SW480 (cell line): Measurements from ENCODE around the gene TAOK1.
"Not testable (repeated sequence)": the region's sequence is repeated elsewhere in the genome, so short reads cannot be mapped to it uniquely, and the experiment has no call there.

Source experiments
- DNase-seq: peaks from one replicate; pipeline ENCODE4 v3.0.0-alpha.2; 2016; ENCODE audit warnings: low spot score

TAOK1 gene

DNA sequence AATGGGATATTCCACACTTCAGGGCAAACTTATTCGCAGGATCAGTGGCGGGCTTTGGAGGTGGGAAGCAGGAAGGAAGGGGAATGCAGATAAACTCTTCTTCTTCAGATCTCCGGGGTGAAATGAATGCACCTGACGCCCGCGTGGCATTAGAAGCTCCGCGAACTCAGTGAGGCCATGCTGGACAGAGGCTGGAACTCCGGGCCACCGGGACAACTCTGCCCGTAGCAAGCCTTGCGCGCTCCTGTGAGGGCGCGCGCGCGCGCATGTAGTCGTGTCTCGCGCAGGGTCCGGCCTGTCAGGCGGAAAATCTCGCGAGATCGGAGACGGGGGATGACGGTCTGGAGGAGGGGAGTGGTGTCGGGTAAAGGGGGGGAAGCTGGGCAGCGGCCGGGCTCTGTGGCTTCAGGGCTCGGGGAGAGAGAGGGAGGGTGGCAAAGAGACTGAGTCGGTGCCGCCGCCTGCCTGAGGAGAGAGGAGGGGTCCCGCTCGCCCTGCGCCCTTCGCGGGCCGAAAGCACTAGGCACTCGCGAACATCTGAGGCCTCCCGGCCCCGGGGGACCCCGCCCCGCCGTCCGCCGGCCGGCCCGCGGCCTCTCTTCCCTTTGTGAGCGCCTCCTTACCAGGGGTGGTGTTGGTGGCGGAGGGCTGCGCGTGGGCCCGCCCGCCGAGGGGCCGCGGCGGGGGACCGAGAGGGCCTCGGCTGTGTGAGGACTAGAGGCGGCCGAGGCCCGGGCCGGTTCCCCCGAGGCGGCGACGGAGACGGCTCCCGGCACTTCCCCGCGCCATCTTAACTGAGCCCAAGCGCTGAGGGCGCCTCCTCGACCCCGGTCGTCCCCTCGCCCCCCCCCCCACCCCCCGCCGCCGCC, at the start of gene TAOK1:
Gene TAOK1, plus strand, starts transcription at position 382 of the 869 bp plus-strand sequence. CDS start 61,186 bp downstream, outside the sequence.
- peak; percentile 96 for DNase-seq

DNA sequence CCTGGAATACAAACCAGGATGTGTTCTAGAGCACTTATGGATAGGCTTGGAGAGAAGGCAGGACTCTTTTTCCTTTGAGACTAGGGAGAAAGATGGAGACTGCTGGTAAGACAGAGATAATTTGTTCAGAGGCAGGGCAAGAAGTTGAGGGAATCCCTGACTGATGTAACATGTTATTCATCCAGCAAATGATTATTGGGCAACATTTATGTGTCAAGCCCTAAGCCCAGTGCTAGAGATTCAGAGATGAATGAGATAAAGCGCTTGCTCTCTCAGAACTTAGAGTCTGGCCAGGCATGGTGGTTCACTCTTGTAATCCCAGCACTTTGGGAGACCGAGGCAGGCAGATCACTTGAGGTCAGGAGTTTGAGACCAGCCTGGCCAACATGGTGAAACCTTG, 48.4 kb upstream of the TAOK1 start:
- no peak for DNase-seq

DNA sequence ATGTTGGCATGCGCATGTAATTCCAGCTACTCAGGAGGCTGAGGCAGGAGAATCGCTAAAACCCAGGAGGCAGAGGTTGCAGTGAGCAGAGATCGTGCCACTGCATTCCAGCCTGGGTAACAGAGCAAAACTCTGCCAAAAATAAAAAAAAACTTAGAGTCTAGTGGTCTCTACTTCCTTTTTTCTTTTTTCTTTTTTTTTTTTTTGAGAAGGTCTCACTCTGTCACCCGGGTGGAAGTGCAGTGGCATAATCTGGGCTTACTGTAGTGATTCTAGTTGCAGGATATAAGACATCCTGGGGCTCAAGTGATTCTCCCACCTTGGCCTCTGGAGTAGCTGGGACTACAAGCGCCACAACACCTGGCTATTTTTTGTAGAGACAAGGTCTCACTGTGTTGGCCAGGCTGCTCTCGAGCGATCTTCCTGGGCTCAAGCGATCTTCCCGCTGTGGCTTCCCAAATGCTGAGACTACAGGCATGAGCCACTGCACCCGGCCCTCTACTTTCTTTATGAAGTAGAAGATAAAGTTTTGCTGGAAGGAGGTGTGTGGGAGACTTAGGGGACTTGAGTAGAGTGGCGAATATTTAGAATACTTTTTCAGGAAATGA, 47.9 kb upstream of the TAOK1 start:
- DNase-seq, result no peak

DNA sequence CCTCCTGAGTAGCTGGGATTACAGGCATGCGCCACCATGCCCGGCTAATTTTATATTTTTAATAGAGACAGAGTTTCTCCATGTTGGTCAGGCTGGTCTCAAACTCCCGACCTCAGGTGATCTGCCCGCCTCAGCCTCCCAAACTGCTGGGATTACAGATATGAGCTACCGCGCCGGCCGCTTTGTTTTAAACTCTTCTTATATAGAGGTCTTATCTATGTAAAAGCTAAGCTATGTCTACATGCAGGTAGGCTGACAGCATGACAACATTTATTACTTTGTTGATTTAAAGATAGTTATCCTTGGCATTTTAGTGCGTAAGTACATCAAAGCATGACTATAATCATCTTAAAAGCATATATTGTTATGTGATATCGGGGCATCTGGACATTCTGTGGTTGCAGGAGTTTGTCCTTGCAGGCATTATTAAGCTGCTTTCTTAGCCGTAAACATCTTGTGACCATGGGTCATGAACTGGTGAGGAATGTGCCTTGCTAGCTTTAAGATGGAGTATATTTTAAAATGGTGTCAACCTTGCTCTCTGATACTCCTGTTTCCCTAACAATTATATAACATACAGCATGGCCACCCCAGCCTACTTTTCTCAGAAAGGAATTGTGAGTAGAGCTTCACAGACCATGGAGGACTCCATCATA, 45.8 kb upstream of the TAOK1 start:
- DNase-seq, result peak; percentile 58

DNA sequence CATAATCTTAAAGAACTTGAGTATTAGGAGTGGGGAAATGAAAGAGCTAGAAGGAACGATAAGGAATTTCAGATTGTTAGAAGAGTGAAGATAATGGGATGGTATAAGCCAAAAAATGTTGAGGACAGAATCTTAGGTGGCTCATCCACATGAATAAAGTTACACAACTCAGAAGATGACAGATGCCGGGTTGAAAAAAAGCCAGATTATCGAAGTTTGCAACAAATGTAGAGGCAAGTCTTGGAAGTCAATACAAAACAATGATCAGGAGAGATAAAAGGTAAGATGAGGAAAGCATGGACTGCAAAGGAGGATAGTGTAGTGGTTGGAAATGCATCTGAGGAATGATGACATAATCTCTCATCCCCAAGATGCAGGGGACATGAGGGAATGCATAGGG, 45.1 kb upstream of the TAOK1 start:
- no peak for DNase-seq

DNA sequence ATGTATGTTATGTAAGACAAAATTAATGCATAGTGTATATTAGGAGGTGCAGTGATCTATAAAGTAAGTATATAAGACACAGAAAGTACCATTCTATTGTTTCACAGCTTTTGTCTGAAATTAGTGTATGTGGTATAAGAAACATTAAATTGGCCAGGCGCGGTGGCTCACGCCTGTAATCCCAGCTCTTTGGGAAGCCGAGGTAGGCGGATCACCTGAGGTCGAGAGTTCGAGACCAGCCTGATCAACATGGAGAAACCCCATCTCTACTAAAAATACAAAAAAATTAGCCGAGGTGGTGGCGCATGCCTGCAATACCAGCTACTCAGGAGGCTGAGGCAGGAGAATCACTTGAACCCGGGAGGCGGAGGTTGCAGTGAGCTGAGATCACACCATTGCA, 44.7 kb upstream of the TAOK1 start:
- not testable (repeated sequence) for DNase-seq

DNA sequence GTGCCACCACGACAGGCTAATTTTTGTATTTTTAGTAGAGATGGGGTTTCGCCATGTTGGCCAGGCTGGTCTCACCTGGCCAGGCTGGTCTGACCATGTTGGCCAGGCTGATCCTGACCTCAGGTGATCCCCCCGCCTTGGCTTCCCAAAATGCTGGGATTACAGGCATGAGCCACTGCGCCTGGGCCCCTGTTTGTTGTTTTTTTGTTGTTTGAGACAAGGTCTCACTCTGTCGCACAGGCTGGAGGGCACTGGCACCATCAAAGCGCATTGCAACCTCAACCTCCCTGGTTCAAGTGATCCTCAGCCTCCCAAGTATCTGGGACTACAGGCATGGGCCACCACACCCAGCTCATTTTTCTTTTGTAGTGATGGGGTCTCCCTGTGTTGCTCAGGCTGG, 43.7 kb upstream of the TAOK1 start:
- DNase-seq, result no peak

DNA sequence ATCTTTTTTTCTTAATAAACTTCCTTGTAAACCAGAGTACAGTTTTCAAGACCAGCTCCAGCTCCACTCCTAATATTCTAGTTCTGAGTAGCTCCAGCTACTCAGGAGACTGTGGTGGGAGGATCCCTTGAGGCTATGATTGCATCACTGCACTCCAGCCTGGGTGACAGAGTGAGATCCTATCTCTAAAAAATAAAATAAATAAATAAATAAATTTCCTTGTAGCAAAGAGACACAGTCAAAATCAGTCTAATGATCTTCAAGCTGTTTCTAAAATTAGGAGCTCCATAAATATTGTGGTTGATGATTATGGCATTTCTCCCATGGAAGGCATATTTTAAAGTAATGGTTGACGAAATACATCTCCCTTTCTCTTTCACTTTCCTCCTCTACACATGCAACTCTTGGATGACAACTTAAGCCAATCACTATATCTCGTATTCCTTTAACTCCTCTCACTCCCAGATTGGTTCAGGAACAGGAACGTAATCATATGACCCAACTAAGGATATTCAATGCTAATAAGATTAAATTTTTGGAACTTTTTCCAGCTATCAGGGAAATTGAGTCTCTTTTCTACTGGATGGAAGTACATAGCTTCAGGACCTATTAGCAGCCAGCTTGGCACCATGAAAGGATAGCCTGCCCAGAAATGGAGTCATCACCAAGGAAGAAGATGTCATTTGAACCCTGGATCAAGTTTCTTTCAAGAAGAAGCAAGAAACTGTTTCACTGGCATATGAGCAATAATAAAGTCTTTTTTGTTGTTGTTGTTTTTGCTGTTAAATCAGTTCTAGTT, 42.1 kb upstream of the TAOK1 start:
- DNase-seq, result no peak

DNA sequence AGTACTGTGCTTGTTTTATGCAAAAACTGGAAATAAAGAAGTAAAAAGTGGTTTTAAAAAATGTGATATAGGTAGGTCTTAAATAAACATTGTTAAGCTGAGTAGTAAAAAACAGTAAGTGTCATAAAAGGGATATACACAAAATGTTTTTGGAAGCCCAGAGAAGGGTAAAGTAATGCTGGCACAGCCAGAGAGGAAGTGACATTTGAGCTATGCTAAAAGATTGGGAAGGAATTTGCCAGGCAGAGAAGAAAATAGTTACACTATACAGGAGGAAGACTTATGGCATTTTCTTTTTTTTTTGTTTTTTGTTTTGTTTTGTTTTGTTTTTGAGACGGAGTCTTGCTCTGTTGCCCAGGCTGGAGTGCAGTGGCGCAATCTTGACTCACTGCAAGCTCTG, 40.8 kb upstream of the TAOK1 start:
- no peak for DNase-seq

DNA sequence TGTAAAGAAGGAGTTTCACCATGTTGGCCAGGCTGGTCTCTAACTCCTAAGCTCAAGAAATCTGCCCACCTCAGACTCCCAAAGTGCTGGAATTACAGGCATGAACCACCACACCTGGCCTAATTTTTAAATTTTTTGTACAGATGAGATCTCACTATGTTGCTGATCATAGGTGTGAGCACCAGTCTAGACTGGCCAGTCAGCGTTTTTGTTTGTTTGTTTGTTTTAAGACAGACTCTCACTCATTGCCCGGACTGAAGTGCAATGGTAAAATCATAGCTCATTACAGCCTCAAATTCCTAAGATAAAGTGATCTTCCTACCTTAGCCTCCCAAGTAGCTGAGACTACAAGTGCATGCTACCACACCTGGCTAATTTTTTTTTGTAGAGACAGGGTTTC, 38.0 kb upstream of the TAOK1 start:
- no peak for DNase-seq

DNA sequence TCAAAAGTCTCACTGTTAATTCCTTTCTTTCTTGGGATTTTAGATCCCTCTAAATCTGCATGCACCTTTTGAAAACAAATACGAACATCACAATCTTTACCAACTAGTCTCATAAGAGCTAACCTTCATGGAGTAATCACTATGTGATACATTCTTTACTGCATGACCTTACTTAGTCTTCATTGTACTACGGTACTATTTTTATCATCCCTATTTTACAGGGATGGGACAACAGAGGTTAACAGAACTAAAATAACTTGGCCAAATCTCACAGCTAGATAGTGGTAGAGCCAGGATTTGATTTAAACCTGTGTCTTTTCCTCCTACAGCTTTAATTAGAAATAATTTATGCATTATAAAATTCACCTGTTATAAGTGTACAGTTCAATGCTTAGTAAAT, 32.9 kb upstream of the TAOK1 start:
- DNase-seq, result no peak

DNA sequence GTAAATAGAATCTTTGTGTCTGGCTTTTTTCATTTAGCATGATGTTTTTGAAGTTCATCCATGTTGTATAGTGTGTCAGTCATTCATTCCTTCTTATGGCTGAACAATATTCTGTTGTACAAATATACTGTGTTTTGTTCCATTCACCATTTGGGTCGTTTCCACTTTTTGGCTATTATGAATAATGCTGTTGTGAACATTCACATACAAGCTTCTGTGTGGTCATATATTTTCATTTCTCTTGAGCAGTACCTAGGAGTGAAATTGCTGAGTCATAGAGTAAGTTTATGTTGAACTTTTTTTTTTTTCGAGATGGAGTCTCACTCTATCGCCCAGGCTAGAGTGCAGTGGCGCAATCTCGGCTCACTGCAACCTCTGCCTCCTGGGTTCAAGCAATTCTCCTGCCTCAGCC, 32.3 kb upstream of the TAOK1 start:
- DNase-seq, result no peak

DNA sequence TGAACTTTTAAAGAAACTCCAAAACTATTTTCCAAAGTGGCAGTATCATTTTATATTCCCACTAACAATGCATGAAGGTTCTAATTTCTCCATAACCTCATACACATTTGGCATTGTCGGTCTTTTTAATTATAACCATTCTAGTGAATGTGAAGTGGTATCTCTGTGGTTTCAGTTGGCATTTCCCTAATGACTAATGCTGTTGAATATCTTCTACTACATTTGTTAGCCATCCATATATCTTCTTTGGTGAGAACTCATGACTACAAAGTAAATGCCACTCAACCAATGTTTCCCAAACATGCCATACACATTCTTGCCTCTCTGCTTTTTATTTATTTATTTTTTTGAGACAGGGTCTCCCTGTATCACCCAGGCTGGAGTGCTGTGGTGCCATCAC, 31.7 kb upstream of the TAOK1 start:
- DNase-seq, result no peak

DNA sequence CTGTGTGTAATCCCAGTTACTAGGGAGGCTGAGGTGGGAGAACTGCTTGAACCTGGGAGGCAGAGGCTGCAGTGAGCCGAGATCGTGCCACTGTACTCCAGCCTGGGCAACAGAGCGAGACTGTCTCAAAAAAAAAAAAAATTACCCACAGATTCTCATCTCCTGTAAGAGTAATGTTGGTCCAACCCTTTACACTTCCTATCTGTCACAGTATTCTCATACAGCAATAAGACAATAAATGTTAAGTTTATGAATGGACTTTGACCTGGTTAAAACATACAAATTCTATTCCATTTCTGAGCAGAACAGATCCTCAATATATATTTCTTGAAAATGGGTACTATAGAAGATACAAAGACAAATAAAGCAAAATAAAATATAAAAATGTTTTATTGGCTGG, 30.4 kb upstream of the TAOK1 start:
- DNase-seq, result no peak

DNA sequence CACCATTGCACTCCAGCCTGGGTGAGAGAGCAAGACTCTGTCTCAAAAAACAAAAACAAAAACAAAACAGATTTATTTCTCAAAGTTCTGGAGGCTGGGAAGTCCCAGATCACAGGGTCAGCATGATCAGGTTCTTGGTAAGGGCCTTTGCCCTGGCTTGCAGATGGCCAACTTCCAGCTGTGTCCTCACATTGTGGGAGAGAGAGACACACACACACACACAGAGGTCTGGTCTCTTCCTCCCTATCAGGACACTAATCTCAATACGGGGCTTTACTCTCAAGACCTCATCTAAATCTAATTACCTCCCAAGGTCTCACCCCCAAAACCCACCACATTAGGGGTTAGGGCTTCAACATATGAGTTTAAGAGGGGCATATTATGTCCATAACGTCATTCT, 26.4 kb upstream of the TAOK1 start:
- DNase-seq, result no peak

DNA sequence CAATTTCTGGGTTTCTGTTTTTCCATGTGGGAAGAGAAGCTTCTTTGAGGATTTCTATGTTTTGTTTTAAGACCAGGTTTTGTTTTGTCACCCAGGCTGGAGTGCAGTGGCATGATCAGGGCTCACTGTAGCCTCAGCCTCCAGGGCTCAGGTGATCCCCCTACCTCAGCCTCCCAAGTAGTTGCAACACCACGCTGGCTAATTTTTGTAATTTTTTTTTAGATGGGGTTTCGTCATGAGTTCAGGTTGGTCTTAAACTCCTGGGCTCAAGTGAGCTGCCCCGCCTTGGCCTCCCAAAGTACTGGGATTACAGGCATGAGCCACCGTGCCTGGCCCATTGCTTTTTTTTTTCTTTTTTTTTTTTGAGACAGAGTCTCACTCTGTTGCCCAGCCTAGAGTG, 25.5 kb upstream of the TAOK1 start:
- no peak for DNase-seq

DNA sequence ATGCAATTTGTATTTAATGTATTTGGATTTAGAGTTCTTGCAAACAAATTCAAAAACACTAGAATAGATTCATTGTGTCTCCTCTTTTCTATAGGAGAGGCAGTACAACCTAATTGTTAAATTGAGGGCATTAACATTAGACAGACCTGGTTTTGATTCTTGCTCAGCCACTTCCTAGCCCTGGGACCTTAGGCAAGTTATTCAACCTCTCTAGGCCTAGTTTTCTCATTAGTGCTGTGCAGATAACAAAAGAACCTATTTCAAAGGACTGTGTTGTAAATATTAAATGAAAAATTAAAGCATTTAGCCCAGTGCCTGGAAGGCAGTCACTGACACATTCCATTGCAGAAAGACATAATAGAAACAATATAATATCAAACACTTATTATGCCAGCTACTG, 22.0 kb upstream of the TAOK1 start:
- DNase-seq, result no peak

DNA sequence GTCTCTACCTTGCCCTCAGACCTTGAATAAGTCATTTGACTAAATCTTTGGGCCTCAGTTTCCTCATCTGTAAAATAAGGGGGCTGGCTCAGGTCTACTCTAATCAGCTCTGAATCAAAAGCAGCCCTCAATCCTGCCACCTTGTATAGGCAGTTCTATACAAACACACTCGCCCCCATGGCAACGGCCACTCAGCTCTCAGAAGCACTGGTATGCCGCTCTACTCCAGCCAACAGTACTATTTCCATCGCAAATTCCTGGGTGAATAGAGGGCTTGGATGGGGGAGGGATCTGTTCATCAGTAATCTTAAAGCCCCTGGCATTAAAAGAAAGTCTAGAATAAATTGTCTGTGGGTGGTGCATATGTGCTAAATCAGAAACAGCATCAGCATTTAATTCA, 21.2 kb upstream of the TAOK1 start:
- DNase-seq, result no peak

DNA sequence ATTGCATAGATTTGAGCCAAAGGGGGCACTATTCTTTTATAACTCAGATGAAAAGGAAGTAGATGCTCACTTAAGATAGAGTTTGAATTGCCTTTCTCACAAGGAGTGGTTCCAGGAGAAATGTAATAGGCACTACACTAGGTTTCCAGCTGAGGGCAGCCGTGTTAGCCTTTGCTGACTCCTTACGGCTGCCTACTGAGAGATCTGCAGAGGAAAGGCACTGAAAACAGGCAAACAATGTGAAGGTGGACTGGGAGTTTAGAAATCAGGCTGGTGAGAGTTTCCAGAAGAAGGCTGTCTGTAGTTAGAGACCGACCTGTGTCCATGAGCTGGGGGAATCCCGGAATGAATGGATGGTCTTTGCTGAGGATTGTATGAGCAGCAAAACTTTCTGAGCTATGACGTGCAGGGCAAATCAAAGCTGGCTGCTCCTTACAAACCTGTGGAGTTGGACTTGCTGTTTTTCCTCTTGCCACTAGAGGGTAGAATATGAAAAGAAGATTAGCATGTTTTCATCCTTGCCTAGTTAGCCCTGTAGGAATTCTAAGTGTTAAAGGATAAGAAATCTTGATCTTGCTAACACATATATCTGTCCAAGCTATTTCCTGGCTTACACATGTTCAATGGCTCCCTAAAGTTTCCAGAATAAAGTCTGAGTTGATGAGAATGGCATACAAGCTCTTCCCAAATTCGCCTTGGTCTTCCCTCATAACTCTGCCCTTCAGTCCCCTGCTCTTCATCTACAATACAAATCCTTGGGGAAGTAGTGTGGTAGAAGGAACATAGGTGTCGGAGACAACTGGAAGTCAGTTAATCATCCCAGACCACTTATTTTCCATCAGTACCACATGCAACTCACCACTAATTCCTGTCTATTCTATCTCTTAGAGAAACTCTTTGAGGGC, 20.1 kb upstream of the TAOK1 start:
- DNase-seq, result peak; percentile 83

DNA sequence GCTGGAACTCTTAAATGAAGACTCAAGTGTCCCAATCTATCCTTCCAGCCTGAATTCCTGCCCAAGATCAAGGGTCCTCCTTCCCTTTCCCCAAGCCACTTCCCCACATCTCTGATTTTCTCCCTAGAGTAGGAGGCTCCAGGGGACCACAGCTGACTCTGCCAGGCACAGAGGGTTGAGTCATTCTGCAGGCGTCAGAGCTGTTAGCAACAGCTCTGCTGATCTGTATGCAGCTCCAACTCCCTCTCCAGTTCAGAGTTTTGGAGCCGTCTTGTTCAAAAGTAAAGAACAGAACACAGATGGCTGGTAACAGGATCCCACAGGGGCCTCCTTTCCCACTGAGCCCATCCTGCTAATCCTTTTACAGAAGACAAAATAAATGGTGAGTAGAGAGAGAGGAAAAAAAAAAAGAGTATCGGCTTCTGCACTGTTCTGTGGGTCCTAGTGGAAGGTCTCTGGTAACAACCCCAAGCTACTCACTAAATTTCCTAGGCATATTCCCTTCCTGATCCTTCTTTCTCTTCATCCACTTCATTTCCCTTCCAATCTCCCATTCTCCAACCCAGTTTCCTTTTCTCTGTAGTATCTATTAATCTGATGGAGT, 13.4 kb upstream of the TAOK1 start:
- DNase-seq, result no peak

DNA sequence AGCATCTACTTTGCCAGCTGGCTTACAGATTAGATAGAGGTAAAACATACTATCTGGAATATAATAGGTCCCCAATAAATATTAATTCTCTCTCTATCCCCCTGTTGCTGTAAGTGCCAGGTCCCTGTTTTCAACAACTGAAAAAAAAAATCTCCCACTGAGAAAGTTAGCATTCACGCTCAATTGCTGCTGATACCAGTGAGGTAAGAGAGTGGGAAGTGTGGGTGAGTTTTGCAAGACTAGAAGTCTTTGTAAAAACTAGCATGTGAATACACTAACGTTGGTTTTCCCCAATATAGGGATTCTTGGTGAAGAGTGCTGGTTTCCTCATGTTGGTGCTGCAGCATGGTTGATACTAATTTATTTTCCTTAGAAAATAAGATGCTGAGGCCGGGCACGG, 11.7 kb upstream of the TAOK1 start:
- DNase-seq, result no peak
